ENCODE data around the gene PKP1. TPM values are rescaled to one million over a fixed set of nuclear protein-coding genes. Genes with fewer than 3 reads are reported as not detected.

Gene PKP1
- total RNA-seq, 1 donor from 2014 or later, result 0.02 TPM

DNA sequence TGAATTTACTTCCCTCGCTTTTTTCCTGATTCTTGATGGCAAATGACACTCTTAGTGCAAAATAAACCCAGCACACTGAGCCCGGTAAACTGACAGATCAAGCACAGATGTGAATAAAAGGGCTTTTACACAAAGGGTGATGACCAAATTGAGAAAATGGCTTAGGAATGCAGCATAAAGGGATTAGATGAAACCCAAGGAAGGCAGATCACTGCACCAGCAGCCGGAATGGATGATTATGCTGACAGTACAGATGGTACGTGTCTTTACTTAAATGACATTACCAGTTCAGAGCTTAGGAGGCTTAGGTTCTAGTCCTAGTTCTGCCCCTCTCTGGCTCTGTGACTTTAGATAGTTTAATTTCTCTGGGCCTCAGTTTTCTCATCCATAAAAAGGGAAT is 12.0 kb downstream of the PKP1 start:
- H3K27ac ChIP-seq, result peak overlapping the region; percentile 92
- DNase-seq (ENCODE audit: low spot score), result peak; percentile 60
- H3K9me3 ChIP-seq (ENCODE audit: low read depth), result no peaks in the 10 kb centered on the region
- H2AFZ ChIP-seq (replicated peaks), result no peak overlapping the region
- Mint-ChIP-seq H3K27ac (peak overlapping the region; percentile 46), H3K27me3 (ENCODE audit: insufficient read depth, low read depth) (no peaks in the 10 kb centered on the region), H3K4me1 (peaks cover 26% of the 10 kb centered on the region), H3K9me3 (no peaks in the 10 kb centered on the region), H3K4me3 (no peak overlapping the region), H3K36me3 (no peaks in the 10 kb centered on the region)
- TF ChIP-seq, protein P1, sequence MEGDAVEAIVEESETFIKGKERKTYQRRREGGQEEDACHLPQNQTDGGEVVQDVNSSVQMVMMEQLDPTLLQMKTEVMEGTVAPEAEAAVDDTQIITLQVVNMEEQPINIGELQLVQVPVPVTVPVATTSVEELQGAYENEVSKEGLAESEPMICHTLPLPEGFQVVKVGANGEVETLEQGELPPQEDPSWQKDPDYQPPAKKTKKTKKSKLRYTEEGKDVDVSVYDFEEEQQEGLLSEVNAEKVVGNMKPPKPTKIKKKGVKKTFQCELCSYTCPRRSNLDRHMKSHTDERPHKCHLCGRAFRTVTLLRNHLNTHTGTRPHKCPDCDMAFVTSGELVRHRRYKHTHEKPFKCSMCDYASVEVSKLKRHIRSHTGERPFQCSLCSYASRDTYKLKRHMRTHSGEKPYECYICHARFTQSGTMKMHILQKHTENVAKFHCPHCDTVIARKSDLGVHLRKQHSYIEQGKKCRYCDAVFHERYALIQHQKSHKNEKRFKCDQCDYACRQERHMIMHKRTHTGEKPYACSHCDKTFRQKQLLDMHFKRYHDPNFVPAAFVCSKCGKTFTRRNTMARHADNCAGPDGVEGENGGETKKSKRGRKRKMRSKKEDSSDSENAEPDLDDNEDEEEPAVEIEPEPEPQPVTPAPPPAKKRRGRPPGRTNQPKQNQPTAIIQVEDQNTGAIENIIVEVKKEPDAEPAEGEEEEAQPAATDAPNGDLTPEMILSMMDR (IDR thresholded peaks at IDR 0.05), result no peak
- TF ChIP-seq EZH2phosphoT487 (IDR thresholded peaks at IDR 0.05) (no peak), EZH2 (IDR thresholded peaks at IDR 0.05) (no peak)
- H3K4me2 ChIP-seq, result peak overlapping the region; percentile 66
- peaks cover 30% of the 10 kb centered on the region for H3K4me1 ChIP-seq
- no peaks in the 10 kb centered on the region for H4K20me1 ChIP-seq (ENCODE audit: low read depth)
- H3K27me3 ChIP-seq, result no peaks in the 10 kb centered on the region
- H3K79me2 ChIP-seq (ENCODE audit: low read depth), result no peaks in the 10 kb centered on the region
- no peaks in the 10 kb centered on the region for H3K36me3 ChIP-seq
- no peak overlapping the region for H3K9ac ChIP-seq
- H3K4me3 ChIP-seq, result no peak overlapping the region
- H3F3A ChIP-seq (ENCODE audit: low read depth), result peaks cover 15% of the 10 kb centered on the region

DNA sequence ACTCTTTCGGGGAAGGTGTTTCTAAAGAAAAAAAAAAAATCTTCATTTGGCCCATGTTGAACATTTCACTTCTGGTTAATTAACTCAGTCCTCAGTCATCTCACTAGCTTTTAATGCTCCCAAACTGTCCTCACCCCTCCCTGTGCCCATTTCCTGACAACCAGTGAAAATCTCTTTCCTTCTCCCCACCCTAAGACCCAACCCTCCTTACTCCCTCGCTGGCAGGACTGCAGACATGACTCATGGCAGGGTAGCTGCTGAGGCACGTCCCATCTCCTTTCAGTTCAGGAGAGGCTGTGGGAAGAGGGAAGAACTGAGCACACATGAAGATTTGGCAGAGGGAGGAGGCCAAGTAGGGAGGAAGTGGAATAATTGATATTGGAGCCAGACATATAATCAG is 12.6 kb downstream of the PKP1 start:
- Mint-ChIP-seq H3K27me3 (ENCODE audit: insufficient read depth, low read depth) (no peaks in the 10 kb centered on the region), H3K9me3 (no peaks in the 10 kb centered on the region), H3K4me3 (no peak overlapping the region), H3K27ac (no peak overlapping the region), H3K4me1 (peaks cover 26% of the 10 kb centered on the region), H3K36me3 (no peaks in the 10 kb centered on the region)
- H3K27me3 ChIP-seq, result no peaks in the 10 kb centered on the region
- H3K36me3 ChIP-seq, result no peaks in the 10 kb centered on the region
- peaks cover 15% of the 10 kb centered on the region for H3F3A ChIP-seq (ENCODE audit: low read depth)
- H3K79me2 ChIP-seq (ENCODE audit: low read depth), result no peaks in the 10 kb centered on the region
- no peak overlapping the region for H3K9ac ChIP-seq
- H3K4me1 ChIP-seq, result peaks cover 30% of the 10 kb centered on the region
- no peak overlapping the region for H3K4me3 ChIP-seq
- H2AFZ ChIP-seq (replicated peaks), result no peak overlapping the region
- no peak overlapping the region for H3K27ac ChIP-seq
- no peak for DNase-seq (ENCODE audit: low spot score)
- H3K9me3 ChIP-seq (ENCODE audit: low read depth), result no peaks in the 10 kb centered on the region
- H3K4me2 ChIP-seq, result peak overlapping the region; percentile 66
- TF ChIP-seq, protein P1 (IDR thresholded peaks at IDR 0.05), result no peak
- TF ChIP-seq EZH2 (IDR thresholded peaks at IDR 0.05), result no peak
- no peak for TF ChIP-seq EZH2phosphoT487 (IDR thresholded peaks at IDR 0.05)
- H4K20me1 ChIP-seq (ENCODE audit: low read depth), result no peaks in the 10 kb centered on the region

DNA sequence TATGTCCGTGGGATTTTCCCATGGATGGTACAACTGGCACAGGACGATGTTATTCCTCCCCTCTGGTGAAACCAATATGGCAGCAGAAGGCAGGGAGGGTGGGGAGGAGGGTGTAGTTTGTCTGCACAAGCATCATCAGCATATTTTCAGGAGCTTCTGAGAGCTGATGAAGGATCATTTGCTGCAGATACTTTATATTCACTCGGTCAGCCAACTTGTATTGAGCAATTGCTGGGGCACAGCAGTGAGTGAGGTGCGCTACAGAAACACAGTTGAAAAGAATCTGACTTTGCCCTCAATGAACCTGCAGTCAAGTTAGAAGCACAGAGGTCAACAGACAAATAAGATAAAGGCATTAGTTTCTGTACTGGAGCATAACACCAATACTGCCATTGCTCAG is 13.0 kb downstream of the PKP1 start:
- no peak overlapping the region for H3K4me2 ChIP-seq
- H3K9me3 ChIP-seq (ENCODE audit: low read depth), result no peaks in the 10 kb centered on the region
- no peaks in the 10 kb centered on the region for H3K79me2 ChIP-seq (ENCODE audit: low read depth)
- H3K4me3 ChIP-seq, result no peak overlapping the region
- H4K20me1 ChIP-seq (ENCODE audit: low read depth), result no peaks in the 10 kb centered on the region
- H3K27me3 ChIP-seq, result no peaks in the 10 kb centered on the region
- DNase-seq (ENCODE audit: low spot score), result no peak
- Mint-ChIP-seq H3K27ac (no peak overlapping the region), H3K27me3 (ENCODE audit: insufficient read depth, low read depth) (no peaks in the 10 kb centered on the region), H3K4me1 (peaks cover 27% of the 10 kb centered on the region), H3K36me3 (no peaks in the 10 kb centered on the region), H3K9me3 (no peaks in the 10 kb centered on the region), H3K4me3 (no peak overlapping the region)
- peaks cover 30% of the 10 kb centered on the region for H3K4me1 ChIP-seq
- peaks cover 15% of the 10 kb centered on the region for H3F3A ChIP-seq (ENCODE audit: low read depth)
- TF ChIP-seq EZH2 (IDR thresholded peaks at IDR 0.05) (no peak), EZH2phosphoT487 (IDR thresholded peaks at IDR 0.05) (no peak)
- TF ChIP-seq, protein P1 (IDR thresholded peaks at IDR 0.05), result no peak
- H2AFZ ChIP-seq (replicated peaks), result no peak overlapping the region
- H3K27ac ChIP-seq, result no peak overlapping the region
- no peak overlapping the region for H3K9ac ChIP-seq
- H3K36me3 ChIP-seq, result no peaks in the 10 kb centered on the region
